Measurements from ENCODE around the gene EML6. TPM values are rescaled to one million over a fixed set of nuclear protein-coding genes. Genes with fewer than 3 reads are reported as not detected.

EML6 gene
- total RNA-seq, 1 donor from 2014 or later: 29.7 TPM

DNA sequence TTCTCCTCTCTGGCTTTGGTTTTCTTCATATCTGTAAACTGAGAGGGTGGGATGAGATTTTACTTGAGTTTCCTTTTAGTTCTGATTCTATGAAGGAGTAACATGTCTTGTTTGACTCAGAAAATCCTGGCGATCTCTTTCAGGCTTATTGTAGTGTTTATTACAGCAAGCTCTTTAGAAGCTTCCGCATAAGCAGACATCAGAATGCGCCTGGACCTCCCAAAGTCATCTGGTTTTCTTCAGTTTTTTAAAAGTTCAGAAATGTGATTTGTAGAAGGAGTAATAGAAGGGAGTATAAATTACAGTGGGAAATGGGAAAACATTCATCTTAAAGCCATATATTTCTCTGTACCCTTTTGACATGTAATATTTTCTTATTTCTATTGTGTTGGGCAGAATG is 68.4 kb downstream of the EML6 start:
- no peak for DNase-seq (ENCODE audit: low read depth)

GRCh38 chr2:54797307-54797706 is 73.8 kb downstream of the EML6 start:
- DNase-seq (ENCODE audit: low read depth): no peak

DNA sequence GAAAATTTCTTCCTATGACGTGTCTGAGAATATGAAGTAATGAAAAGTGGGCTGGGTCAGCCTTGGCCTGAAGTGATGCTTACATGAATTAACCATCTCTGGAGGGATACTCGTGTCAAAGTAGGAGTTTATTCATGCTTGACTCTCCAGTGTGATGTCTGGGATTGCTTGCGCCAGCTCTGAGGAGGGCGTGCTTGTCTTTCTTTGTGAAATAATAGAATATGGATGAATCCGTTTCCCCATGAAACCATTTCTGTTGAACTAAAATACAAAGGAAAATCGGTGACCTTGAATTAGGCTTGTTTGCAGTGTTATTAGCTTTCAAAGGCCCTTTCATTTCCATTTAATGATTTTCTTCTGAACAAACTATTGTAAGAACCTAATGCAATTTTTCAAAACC is 77.9 kb downstream of the EML6 start:
- DNase-seq (ENCODE audit: low read depth): no peak

DNA sequence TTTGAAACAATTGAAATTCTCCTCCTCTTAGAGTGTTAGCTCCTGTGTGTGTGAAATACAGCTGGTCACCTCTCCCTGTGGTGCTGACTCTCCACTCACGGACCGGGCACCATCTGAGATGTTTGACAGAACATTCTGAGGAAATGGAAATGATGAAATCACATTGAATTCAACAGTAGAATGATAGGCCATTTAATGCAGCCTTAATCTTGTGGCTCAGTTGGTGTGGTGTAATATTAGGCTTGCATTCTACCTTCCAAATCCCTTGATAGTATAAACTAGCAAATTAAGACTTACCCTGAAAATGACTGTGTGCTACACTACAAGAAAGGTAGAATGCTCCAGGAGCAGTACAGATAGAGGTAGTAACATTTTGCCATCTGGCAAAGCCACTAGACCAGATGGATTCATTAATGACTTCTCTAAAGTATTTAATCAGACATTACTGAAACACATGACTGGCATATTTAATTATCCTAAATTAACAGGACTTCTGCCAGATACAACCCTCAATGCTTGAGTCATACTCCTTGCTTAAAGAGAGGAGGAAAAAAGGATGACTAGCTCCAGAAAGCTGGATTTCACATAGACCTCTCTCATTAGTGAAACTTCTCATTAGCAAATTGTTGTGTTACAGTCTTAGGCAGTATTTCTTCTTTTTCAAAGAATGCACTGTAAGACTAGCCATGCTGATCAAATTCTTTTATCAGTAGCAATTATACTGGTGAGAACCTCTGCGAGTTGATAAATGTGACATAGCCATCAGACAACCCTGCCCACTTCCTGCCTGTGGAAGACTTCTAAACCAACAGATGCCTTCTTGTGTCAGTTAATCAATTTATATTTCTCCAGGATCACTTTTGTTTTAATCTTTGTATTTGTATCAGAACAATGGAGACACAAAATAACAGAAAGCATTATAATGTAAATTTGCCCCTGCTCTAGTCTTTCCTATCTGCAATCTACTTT is 80.6 kb downstream of the EML6 start:
- DNase-seq (ENCODE audit: low read depth): no peak

- DNase-seq (ENCODE audit: low read depth): no peak
Measured at GRCh38 chr2:54805255-54805654, 81.8 kb downstream of the EML6 start.

- no peak for DNase-seq (ENCODE audit: low read depth)
Measured at GRCh38 chr2:54806975-54807374, 83.5 kb downstream of the EML6 start.

DNA sequence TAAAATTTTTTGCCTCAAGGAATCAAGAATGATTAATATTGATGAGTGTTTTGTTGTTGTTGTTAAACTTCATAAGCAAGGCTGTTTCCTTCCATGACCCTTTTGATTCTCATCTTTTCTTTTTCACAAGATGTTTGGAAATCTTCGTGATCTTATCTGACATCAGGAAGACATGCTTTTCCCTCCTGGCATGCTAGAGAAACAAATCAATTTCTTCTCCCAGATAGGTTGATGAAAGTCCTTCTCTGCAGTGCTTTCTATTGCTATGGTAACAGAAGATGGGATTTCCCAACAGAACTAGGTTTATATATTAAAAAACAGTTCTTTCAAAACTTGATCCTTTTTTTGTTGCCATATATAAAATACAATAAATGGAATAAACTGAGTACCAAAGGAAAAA is 85.2 kb downstream of the EML6 start:
- no peak for DNase-seq (ENCODE audit: low read depth)

GRCh38 chr2:54809819-54810218 is 86.4 kb downstream of the EML6 start:
- DNase-seq (ENCODE audit: low read depth): peak; percentile 49

- peak; percentile 19 for DNase-seq (ENCODE audit: low read depth)
Measured at GRCh38 chr2:54810246-54810645, 86.8 kb downstream of the EML6 start.

DNA sequence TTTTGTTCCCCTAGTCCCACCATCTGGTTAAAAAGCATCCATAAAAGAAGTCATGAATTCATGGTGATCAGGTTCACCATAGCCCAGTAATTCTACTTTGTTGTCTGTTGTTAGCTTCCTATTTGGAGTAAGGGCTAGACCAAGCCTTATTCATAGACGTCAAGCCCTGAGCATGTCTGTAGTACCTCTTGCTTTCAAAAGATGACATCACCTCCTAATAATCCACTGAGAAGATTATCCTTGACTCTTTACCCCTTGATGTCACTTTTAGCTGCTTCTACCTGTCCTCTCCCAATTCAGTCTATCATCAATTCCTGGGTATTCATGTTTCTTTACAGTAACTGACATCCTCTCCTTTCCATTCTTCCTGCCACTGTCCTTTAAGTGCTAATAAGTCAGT is 90.1 kb downstream of the EML6 start:
- no peak for DNase-seq (ENCODE audit: low read depth)

DNA sequence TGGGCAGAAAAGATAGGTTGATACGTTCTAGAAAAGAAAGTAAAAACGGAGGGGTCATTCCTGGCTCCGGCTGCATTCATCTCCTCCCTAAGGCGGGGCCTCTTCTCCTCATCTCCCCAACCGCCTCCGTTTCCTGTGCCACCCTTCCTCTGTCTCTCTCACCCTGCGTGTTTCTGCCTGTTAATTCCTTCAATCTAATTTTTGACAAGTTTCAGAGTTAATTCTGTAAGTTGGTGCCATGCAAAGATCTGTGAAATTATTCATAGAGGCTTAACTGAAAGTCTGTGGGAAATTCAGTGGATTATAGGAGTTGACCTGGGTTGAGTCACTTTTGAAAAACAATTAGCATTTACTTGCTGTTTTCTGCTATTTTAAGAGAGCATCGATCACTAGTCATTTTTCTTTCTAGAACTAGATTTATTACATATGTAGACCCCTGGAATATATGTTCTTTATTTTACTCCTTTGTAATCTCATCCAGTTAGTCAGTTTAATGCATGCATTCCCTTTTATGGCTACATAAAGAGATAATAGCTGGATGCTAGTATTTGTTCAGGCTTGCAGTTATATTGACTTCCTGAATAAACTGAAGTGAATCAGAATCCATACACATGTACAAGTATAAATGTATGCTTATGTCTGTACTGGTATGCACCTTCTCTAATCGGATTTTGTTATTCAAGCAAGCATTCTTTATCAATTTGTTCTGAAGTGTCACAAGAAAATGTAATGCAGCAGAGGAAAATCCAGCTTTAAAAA is 91.1 kb downstream of the EML6 start:
- no peak for DNase-seq (ENCODE audit: low read depth)

GRCh38 chr2:54815148-54815539 is 91.7 kb downstream of the EML6 start:
- no peak for DNase-seq (ENCODE audit: low read depth)

GRCh38 chr2:54818226-54818625 is 94.8 kb downstream of the EML6 start:
- DNase-seq (ENCODE audit: low read depth): no peak

DNA sequence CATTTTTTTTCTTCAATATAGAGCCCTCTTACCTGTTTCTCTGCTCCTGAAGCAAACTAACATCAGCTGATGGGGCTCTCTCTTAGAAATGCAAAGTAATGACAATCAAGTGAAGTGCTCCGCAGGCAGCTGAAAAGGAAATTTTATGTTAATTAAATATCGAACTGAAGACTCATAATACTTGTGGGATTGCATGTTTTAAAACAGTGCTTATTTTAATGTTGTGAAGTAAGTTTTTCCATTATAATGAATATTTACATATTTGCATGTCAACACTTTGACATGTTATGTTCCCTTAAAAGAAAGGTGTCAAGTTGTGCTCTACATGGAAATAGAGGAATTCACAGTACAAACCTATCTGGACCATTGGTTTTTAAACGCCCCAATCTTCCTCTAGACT is 97.1 kb downstream of the EML6 start:
- DNase-seq (ENCODE audit: low read depth): no peak

DNA sequence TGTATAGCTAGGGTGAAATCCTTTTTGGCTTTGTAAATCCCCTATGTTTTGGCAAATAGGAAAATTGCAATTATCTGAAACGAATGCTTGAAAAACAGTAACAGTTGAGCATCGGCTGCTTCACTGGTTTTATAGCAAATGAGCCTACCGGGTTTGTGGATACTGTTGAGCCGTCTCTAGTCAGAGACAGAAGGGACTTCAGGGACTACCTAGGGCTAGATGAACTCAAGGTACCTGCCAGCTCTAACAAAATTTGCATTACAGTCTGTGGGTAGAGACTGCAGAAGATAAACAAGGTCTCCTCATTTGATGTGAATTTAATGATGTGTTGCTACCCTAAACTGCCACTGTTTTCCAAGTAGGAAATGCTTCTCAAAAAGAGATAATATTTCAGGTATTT is 101.1 kb downstream of the EML6 start:
- no peak for DNase-seq (ENCODE audit: low read depth)

DNA sequence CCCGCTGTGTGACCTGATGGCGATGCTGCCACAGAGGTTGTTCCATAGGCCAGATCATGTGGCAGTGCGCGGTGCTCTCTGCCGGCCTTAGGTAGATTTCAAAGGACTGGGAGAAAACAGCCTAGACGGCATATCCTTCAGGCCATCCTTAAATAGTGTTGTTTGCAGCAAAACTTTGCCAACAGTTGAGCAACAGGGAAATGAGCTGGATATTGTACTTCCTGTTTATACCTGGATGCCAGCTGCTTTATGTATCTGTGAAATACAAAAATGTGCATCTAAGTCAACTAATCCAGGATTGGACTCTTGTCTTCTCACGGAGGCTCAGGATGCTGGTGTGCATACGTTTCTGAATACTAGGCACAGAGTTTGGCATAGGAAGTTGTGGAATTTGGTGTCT is 107.1 kb downstream of the EML6 start:
- no peak for DNase-seq (ENCODE audit: low read depth)

- DNase-seq (ENCODE audit: low read depth): no peak
Measured at GRCh38 chr2:54831480-54831879, 108.0 kb downstream of the EML6 start.

GRCh38 chr2:54834721-54835120 is 111.3 kb downstream of the EML6 start:
- DNase-seq (ENCODE audit: low read depth): no peak

DNA sequence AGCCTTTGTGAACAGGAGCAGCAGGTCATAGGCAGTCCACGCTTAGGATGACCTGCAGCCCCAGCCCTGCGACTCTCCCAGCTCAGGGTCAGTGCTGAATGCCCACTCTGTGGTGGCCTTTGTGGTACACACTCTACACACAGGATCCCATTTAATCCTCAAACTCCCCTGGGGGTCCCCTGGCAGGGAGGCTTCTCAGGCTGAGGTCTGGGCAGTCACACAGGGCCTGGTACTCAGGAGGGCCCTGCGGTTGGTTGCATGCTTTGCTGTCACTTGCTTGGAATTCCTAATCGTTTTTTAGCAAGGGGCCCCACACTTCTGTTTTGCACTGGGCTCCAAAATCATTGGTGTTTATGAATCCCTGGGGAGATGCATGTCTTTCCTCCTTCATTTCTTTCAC is 113.0 kb downstream of the EML6 start:
- DNase-seq (ENCODE audit: low read depth): no peak

GRCh38 chr2:54838585-54839035 is 115.1 kb downstream of the EML6 start:
- peak; percentile 88 for DNase-seq (ENCODE audit: low read depth)

DNA sequence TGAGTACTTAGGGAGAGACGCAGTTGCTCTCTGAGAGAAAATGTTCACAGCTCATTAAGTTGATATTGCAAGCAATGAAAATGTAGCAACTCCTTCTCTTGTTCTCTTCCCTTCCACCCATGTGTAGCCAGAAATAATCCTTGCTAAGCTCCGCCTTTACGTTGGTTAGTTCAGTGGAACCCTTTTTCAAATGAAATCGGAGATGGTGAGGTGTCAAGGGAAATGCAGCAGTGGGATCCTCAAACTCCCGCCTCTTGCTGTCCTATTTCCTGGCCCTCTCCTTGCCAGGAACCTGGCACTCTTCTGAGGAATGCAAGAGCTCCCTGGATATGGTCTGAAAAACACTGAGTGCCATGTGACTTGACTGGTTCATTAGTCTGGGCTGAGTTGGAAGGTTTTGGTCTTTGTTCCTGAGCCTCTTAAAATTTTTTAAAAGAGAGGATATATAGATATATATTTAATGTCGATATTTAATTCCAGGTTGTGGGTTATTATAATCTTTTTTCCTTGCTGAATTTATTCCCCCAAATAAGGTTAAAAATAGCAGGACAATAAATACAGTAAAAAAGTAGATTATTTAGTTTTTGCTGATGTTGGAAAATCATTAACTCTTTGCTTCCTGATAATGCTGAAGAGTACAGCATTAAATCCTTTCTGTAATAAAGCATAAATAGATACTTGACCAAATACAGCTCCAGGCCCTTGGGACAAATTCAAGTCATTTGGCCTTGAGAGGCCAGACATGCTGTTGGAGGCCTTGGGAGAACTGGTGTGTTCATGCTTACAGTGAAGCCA is 116.2 kb downstream of the EML6 start:
- no peak for DNase-seq (ENCODE audit: low read depth)

All from myocyte (in vitro differentiated cells).